ENCODE results near the gene PDZK1. TPM values are rescaled to one million over a fixed set of nuclear protein-coding genes. Genes with fewer than 3 reads are reported as not detected.
A peak's percentile ranks its signal among the peaks of the same experiment; 100 is the strongest.

Gene PDZK1
- total RNA-seq, 1 experiment from 2014 or later = 4.2 TPM

GRCh38 chr1:145750426-145750825 lies 43.3 kb upstream of the PDZK1 start:
- no peak overlapping the region for H2AFZ ChIP-seq (ENCODE audit: low read length)
- no peak overlapping the region for H3K4me3 ChIP-seq (ENCODE audit: low read length)
- H3K9me2 ChIP-seq (replicated peaks; ENCODE audit: low read length) = no peaks in the 10 kb centered on the region
- no peaks in the 10 kb centered on the region for H4K20me1 ChIP-seq (ENCODE audit: low read length)
- no peaks in the 10 kb centered on the region for H3F3A ChIP-seq (ENCODE audit: low read length, unreplicated experiment)
- H3K27me3 ChIP-seq (ENCODE audit: low read length) = no peaks in the 10 kb centered on the region
- intact Hi-C loops (cut with micrococcal nuclease) = loop anchor here (10.0 kb wide), 1 partner anchor 54 kb away; no protein-coding TSS in a partner anchor
- H3K27ac ChIP-seq (ENCODE audit: low read length) = no peak overlapping the region
- H3K4me1 ChIP-seq (ENCODE audit: insufficient read depth, low read length) = peaks cover 14% of the 10 kb centered on the region
- no peaks in the 10 kb centered on the region for H3K9me3 ChIP-seq (ENCODE audit: low read length)
- peaks cover 39% of the 10 kb centered on the region for H3K36me3 ChIP-seq (ENCODE audit: low read depth, low read length)
- CTCF ChIA-PET = no interaction called here
- H3K4me2 ChIP-seq (ENCODE audit: low read length) = no peak overlapping the region
- H3K9ac ChIP-seq (ENCODE audit: low read length) = no peak overlapping the region
- no peaks in the 10 kb centered on the region for H3K79me2 ChIP-seq (ENCODE audit: low read length)
- BruUV-seq (replicated peaks) = no TSS peak
- ATAC-seq (no peak), DNase-seq (no peak)
- TF ChIP-seq EZH2phosphoT487 (IDR thresholded peaks at IDR 0.05; ENCODE audit: borderline replicate concordance, low read length) = no peak
- no peak for TF ChIP-seq CTCF (conservative IDR thresholded peaks at IDR 0.05; ENCODE audit: low read depth, low read length)
- TF ChIP-seq EZH2 (IDR thresholded peaks at IDR 0.05; ENCODE audit: low read length, unreplicated experiment) = no peak
- POLR2A ChIA-PET (ENCODE audit: unreplicated experiment) = no interaction called here

GRCh38 chr1:145747398-145748247 lies 40.5 kb upstream of the PDZK1 start:
- H3K27me3 ChIP-seq (ENCODE audit: low read length) = no peaks in the 10 kb centered on the region
- H3K4me3 ChIP-seq (ENCODE audit: low read length) = no peak overlapping the region
- intact Hi-C loops (cut with micrococcal nuclease) = no loop called here
- POLR2A ChIA-PET (ENCODE audit: unreplicated experiment) = no interaction called here
- no peak overlapping the region for H3K9ac ChIP-seq (ENCODE audit: low read length)
- no peaks in the 10 kb centered on the region for H3K9me3 ChIP-seq (ENCODE audit: low read length)
- no peaks in the 10 kb centered on the region for H3K9me2 ChIP-seq (replicated peaks; ENCODE audit: low read length)
- H3F3A ChIP-seq (ENCODE audit: low read length, unreplicated experiment) = no peaks in the 10 kb centered on the region
- no peak overlapping the region for H2AFZ ChIP-seq (ENCODE audit: low read length)
- no TSS peak for BruUV-seq (replicated peaks)
- CTCF ChIA-PET = no interaction called here
- H3K4me2 ChIP-seq (ENCODE audit: low read length) = no peak overlapping the region
- H4K20me1 ChIP-seq (ENCODE audit: low read length) = no peaks in the 10 kb centered on the region
- no peak for TF ChIP-seq EZH2phosphoT487 (IDR thresholded peaks at IDR 0.05; ENCODE audit: borderline replicate concordance, low read length)
- TF ChIP-seq CTCF (conservative IDR thresholded peaks at IDR 0.05; ENCODE audit: low read depth, low read length) = no peak
- TF ChIP-seq EZH2 (IDR thresholded peaks at IDR 0.05; ENCODE audit: low read length, unreplicated experiment) = no peak
- H3K4me1 ChIP-seq (ENCODE audit: insufficient read depth, low read length) = peaks cover 14% of the 10 kb centered on the region
- DNase-seq (no peak), ATAC-seq (no peak)
- H3K79me2 ChIP-seq (ENCODE audit: low read length) = no peaks in the 10 kb centered on the region
- H3K36me3 ChIP-seq (ENCODE audit: low read depth, low read length) = peaks cover 53% of the 10 kb centered on the region
- no peak overlapping the region for H3K27ac ChIP-seq (ENCODE audit: low read length)

GRCh38 chr1:145740269-145740668 lies 33.1 kb upstream of the PDZK1 start:
- intact Hi-C loops (cut with micrococcal nuclease) = loop anchor here (1.0 to 5.0 kb wide), 2 partner anchors 42 to 82 kb away; partner anchors contain the start of genes POLR3C and RNF115
- TF ChIP-seq EZH2phosphoT487 (IDR thresholded peaks at IDR 0.05; ENCODE audit: borderline replicate concordance, low read length) (no peak), EZH2 (IDR thresholded peaks at IDR 0.05; ENCODE audit: low read length, unreplicated experiment) (no peak), CTCF (conservative IDR thresholded peaks at IDR 0.05; ENCODE audit: low read depth, low read length) (no peak)

More at GRCh38 chr1:145740269-145740668, 33.1 kb upstream of the PDZK1 start:
- Histone ChIP-seq H3K9me2 (replicated peaks; ENCODE audit: low read length) (no peaks in the 10 kb centered on the region), H3K4me1 (ENCODE audit: insufficient read depth, low read length) (peaks cover 36% of the 10 kb centered on the region), H3K4me3 (ENCODE audit: low read length) (no peak overlapping the region), H3K9ac (ENCODE audit: low read length) (no peak overlapping the region; the same call in 1 of the 2 replicates), H4K20me1 (ENCODE audit: low read length) (no peaks in the 10 kb centered on the region), H3F3A (ENCODE audit: low read length, unreplicated experiment) (peaks cover 9% of the 10 kb centered on the region), H3K9me3 (ENCODE audit: low read length) (no peaks in the 10 kb centered on the region), H3K27me3 (ENCODE audit: low read length) (no peaks in the 10 kb centered on the region), H3K27ac (ENCODE audit: low read length) (peak overlapping the region; percentile 86), H3K36me3 (ENCODE audit: low read depth, low read length) (peaks cover 14% of the 10 kb centered on the region; the same call in 1 of the 2 replicates), H3K4me2 (ENCODE audit: low read length) (peak overlapping the region; percentile 57), H3K79me2 (ENCODE audit: low read length) (no peaks in the 10 kb centered on the region), H2AFZ (ENCODE audit: low read length) (no peak overlapping the region)
- DNase-seq (peak; percentile 93), ATAC-seq (peak; percentile 84)
- CTCF ChIA-PET = interaction anchor here (0.6 to 0.7 kb wide), 2 partner anchors 41 to 118 kb away, joined by 3 read pairs; partner anchors contain the start of gene PIAS3
- no TSS peak for BruUV-seq (replicated peaks)
- POLR2A ChIA-PET (ENCODE audit: unreplicated experiment) = interaction anchor here (0.6 to 0.7 kb wide), 3 partner anchors 11 to 42 kb away, joined by 3 read pairs; no protein-coding TSS in a partner anchor
